GM19099 (cell line): ENCODE data around the gene C1QTNF12.

Experiments
- POLR2A ChIP-seq: IDR thresholded peaks from 3 replicates; pipeline ENCODE4 v1.6.1; 2011; ENCODE audit warnings: low read depth; ENCODE audit not compliant: insufficient read length; ENCODE audit errors: extremely low read depth

The C1QTNF12 gene

GRCh38 chr1:1246577-1247340 is at the start of gene C1QTNF12:
C1QTNF12 (minus strand) TSS chr1:1246722; CDS start chr1:1246690, 32 bp downstream.
- TF ChIP-seq POLR2A: no peak

GRCh38 chr1:1295154-1295923 is 48.8 kb upstream of the C1QTNF12 start:
- no peak for TF ChIP-seq POLR2A

- TF ChIP-seq POLR2A: no peak
Observed at GRCh38 chr1:1294250-1294890, 47.8 kb upstream of the C1QTNF12 start.

- no peak for TF ChIP-seq POLR2A
Observed at GRCh38 chr1:1293263-1294249, 47.0 kb upstream of the C1QTNF12 start.

GRCh38 chr1:1292851-1293250 is 46.3 kb upstream of the C1QTNF12 start:
- no peak for TF ChIP-seq POLR2A

- no peak for TF ChIP-seq POLR2A
Observed at GRCh38 chr1:1292442-1292779, 45.9 kb upstream of the C1QTNF12 start.

- peak; percentile 16 for TF ChIP-seq POLR2A
Observed at GRCh38 chr1:1291548-1292441, 45.3 kb upstream of the C1QTNF12 start.

GRCh38 chr1:1291023-1291528 is 44.6 kb upstream of the C1QTNF12 start:
- TF ChIP-seq POLR2A: no peak

- TF ChIP-seq POLR2A: no peak
Observed at GRCh38 chr1:1290238-1290731, 43.8 kb upstream of the C1QTNF12 start.

- no peak for TF ChIP-seq POLR2A
Observed at GRCh38 chr1:1287288-1288110, 41.0 kb upstream of the C1QTNF12 start.

GRCh38 chr1:1286313-1287261 is 40.1 kb upstream of the C1QTNF12 start:
- no peak for TF ChIP-seq POLR2A

- TF ChIP-seq POLR2A: no peak
Observed at GRCh38 chr1:1285611-1286311, 39.2 kb upstream of the C1QTNF12 start.
